ENCODE data around the gene DACT2. TPM values are rescaled to one million over a fixed set of nuclear protein-coding genes. Genes with fewer than 3 reads are reported as not detected.

Gene DACT2
- total RNA-seq, 1 donor from 2014 or later = 17.4 TPM

- no peak overlapping the region for H3K4me3 Mint-ChIP-seq
- TF ChIP-seq, protein P1, sequence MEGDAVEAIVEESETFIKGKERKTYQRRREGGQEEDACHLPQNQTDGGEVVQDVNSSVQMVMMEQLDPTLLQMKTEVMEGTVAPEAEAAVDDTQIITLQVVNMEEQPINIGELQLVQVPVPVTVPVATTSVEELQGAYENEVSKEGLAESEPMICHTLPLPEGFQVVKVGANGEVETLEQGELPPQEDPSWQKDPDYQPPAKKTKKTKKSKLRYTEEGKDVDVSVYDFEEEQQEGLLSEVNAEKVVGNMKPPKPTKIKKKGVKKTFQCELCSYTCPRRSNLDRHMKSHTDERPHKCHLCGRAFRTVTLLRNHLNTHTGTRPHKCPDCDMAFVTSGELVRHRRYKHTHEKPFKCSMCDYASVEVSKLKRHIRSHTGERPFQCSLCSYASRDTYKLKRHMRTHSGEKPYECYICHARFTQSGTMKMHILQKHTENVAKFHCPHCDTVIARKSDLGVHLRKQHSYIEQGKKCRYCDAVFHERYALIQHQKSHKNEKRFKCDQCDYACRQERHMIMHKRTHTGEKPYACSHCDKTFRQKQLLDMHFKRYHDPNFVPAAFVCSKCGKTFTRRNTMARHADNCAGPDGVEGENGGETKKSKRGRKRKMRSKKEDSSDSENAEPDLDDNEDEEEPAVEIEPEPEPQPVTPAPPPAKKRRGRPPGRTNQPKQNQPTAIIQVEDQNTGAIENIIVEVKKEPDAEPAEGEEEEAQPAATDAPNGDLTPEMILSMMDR (conservative IDR thresholded peaks at IDR 0.05) = no peak
- H3K36me3 Mint-ChIP-seq = peaks cover 14% of the 10 kb centered on the region
- DNase-seq (ENCODE audit: extremely low spot score, unreplicated experiment) = no peak
- H3K27ac Mint-ChIP-seq = no peak overlapping the region
- no peaks in the 10 kb centered on the region for H3K9me3 Mint-ChIP-seq
- peaks cover 5% of the 10 kb centered on the region for H3K27me3 Mint-ChIP-seq
- H3K4me1 Mint-ChIP-seq (ENCODE audit: unreplicated experiment) = peaks cover 46% of the 10 kb centered on the region
These were observed 11.9 kb downstream of the DACT2 start for GRCh38 chr6:168307695-168308021.

- no peak overlapping the region for H3K4me3 Mint-ChIP-seq
- peaks cover 14% of the 10 kb centered on the region for H3K36me3 Mint-ChIP-seq
- no peaks in the 10 kb centered on the region for H3K9me3 Mint-ChIP-seq
- peaks cover 5% of the 10 kb centered on the region for H3K27me3 Mint-ChIP-seq
- peaks cover 47% of the 10 kb centered on the region for H3K4me1 Mint-ChIP-seq (ENCODE audit: unreplicated experiment)
- TF ChIP-seq, protein P1 (conservative IDR thresholded peaks at IDR 0.05) = no peak
- H3K27ac Mint-ChIP-seq = no peak overlapping the region
- no peak for DNase-seq (ENCODE audit: extremely low spot score, unreplicated experiment)
These were observed 12.4 kb downstream of the DACT2 start for GRCh38 chr6:168307015-168307694.

- Mint-ChIP-seq H3K27me3 (peaks cover 8% of the 10 kb centered on the region), H3K4me3 (no peak overlapping the region), H3K4me1 (ENCODE audit: unreplicated experiment) (peaks cover 46% of the 10 kb centered on the region), H3K9me3 (no peaks in the 10 kb centered on the region), H3K36me3 (peaks cover 10% of the 10 kb centered on the region), H3K27ac (no peak overlapping the region)
- DNase-seq (ENCODE audit: extremely low spot score, unreplicated experiment) = no peak
- TF ChIP-seq, protein P1 (conservative IDR thresholded peaks at IDR 0.05) = no peak
These were observed 13.7 kb downstream of the DACT2 start for GRCh38 chr6:168305863-168306262.

DNA sequence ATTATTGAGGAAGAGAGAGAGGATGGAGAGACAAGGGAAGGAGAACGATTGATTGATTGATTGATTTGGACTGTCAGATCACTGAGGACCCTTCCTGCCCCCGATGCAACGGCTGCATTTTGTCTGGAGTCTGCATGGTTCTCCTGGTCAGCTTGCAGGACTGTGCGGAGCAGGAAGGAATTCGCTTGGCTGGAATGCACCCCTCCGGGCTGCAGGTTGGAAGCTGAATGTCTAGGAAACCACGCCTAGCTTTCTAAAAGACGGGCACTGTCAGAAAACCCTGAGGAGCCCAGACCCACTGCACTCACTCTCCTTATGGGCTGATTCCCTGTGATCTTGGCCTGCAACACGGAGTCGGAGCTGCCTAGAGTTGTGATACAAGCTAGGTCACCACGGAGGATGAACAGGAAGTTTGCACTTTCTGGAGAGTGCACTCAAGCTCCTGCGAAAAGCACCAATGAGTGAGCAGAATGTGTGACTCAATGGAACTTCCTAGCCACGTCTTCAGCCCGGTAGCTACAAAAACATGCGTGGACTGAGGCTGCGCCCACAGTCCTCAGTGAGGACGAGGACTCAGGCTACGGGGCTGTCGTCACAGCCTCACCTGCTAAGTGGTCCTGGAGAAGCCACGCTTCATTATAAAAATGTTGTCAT lies 14.4 kb downstream of the DACT2 start:
- TF ChIP-seq, protein P1 (conservative IDR thresholded peaks at IDR 0.05) = no peak
- Mint-ChIP-seq H3K27ac (peak overlapping the region; percentile 4), H3K4me1 (ENCODE audit: unreplicated experiment) (peaks cover 46% of the 10 kb centered on the region), H3K27me3 (peaks cover 8% of the 10 kb centered on the region), H3K4me3 (peak overlapping the region; percentile 1), H3K9me3 (no peaks in the 10 kb centered on the region), H3K36me3 (peaks cover 10% of the 10 kb centered on the region)
- no peak for DNase-seq (ENCODE audit: extremely low spot score, unreplicated experiment)

DNA sequence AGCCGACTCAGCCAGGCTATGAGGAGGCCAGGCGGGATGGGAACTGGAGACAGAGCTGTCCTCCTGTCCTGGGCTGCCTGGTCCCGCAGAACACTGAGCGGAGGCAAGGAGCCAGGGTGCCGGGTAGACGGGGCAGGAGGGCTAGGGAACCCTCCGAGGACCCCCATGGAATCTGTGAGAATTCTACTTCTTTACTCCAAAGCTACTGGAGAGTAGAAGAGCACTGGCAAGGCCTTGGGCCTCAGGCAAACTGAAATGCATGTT lies 14.9 kb downstream of the DACT2 start:
- DNase-seq (ENCODE audit: extremely low spot score, unreplicated experiment) = no peak
- TF ChIP-seq, protein P1 (conservative IDR thresholded peaks at IDR 0.05) = no peak
- no peaks in the 10 kb centered on the region for H3K9me3 Mint-ChIP-seq
- peaks cover 46% of the 10 kb centered on the region for H3K4me1 Mint-ChIP-seq (ENCODE audit: unreplicated experiment)
- H3K36me3 Mint-ChIP-seq = peaks cover 10% of the 10 kb centered on the region
- peak overlapping the region; percentile 4 for H3K27ac Mint-ChIP-seq
- H3K27me3 Mint-ChIP-seq = peaks cover 8% of the 10 kb centered on the region
- H3K4me3 Mint-ChIP-seq = peak overlapping the region; percentile 1

All from type B pancreatic cell (in vitro differentiated cells).